HG02571 (cell line): ENCODE results near the gene SMARCC2.
A peak's percentile ranks its signal among the peaks of the same experiment; 100 is the strongest.
"Not testable (repeated sequence)": the region's sequence is repeated elsewhere in the genome, so short reads cannot be mapped to it uniquely, and the experiment has no call there.

Source experiments
- ATAC-seq: cut with Tn5 transposase; IDR thresholded peaks from one replicate; pipeline ENCODE4 v1.9.1; 2021; ENCODE audit warnings: mild to moderate bottlenecking, moderate library complexity; ENCODE audit not compliant: unreplicated experiment

Gene SMARCC2

GRCh38 chr12:56212361-56212760, 23.1 kb upstream of the SMARCC2 start:
- ATAC-seq: no peak

- ATAC-seq: no peak
These were observed 18.7 kb upstream of the SMARCC2 start for GRCh38 chr12:56208006-56208405.

GRCh38 chr12:56206452-56207166, 17.3 kb upstream of the SMARCC2 start:
- no peak for ATAC-seq

GRCh38 chr12:56205445-56205844, 16.2 kb upstream of the SMARCC2 start:
- ATAC-seq: no peak

- no peak for ATAC-seq
These were observed 15.0 kb upstream of the SMARCC2 start for GRCh38 chr12:56204275-56204674.

GRCh38 chr12:56202838-56203237, 13.6 kb upstream of the SMARCC2 start:
- ATAC-seq: no peak

- no peak for ATAC-seq
These were observed 13.1 kb upstream of the SMARCC2 start for GRCh38 chr12:56202366-56202765.

GRCh38 chr12:56198836-56199235, 9.6 kb upstream of the SMARCC2 start:
- ATAC-seq: no peak

GRCh38 chr12:56197921-56198635, 8.8 kb upstream of the SMARCC2 start:
- ATAC-seq: no peak

- not testable (repeated sequence) for ATAC-seq
These were observed 7.7 kb upstream of the SMARCC2 start for GRCh38 chr12:56196818-56197550.

GRCh38 chr12:56193025-56193578, 3.8 kb upstream of the SMARCC2 start:
- ATAC-seq: no peak

GRCh38 chr12:56192582-56192981, 3.3 kb upstream of the SMARCC2 start:
- no peak for ATAC-seq

GRCh38 chr12:56190695-56191155, 1.4 kb upstream of the SMARCC2 start:
- no peak for ATAC-seq

GRCh38 chr12:56189918-56190694, 823 bp upstream of the SMARCC2 start:
- peak; percentile 22 for ATAC-seq

- no peak for ATAC-seq
These were observed 545 bp downstream of the SMARCC2 start for GRCh38 chr12:56188778-56189098.

GRCh38 chr12:56188131-56188777, 1.0 kb downstream of the SMARCC2 start:
- no peak for ATAC-seq

GRCh38 chr12:56186957-56187356, 2.3 kb downstream of the SMARCC2 start:
- no peak for ATAC-seq

- no peak for ATAC-seq
These were observed 10.9 kb downstream of the SMARCC2 start for GRCh38 chr12:56178347-56178746.

- no peak for ATAC-seq
These were observed 16.4 kb downstream of the SMARCC2 start for GRCh38 chr12:56172839-56173238.

GRCh38 chr12:56169229-56169759, 20.0 kb downstream of the SMARCC2 start:
- no peak for ATAC-seq
